ENCODE data around the gene PDK3. TPM values are rescaled to one million over a fixed set of nuclear protein-coding genes. Genes with fewer than 3 reads are reported as not detected.
A peak's percentile ranks its signal among the peaks of the same experiment; 100 is the strongest.

PDK3 gene
- total RNA-seq, 3 donors from 2014 or later, result 12.5 to 13.3 (median 12.6) TPM

GRCh38 chrX:24465532-24465865, 413 bp downstream of the PDK3 start:
- H3K4me1 Mint-ChIP-seq (ENCODE audit: low read depth), result peaks cover 40% of the 10 kb centered on the region
- DNase-seq, result no peak
- no peaks in the 10 kb centered on the region for H3K36me3 Mint-ChIP-seq (ENCODE audit: insufficient read depth)
- no peaks in the 10 kb centered on the region for H3K9me3 Mint-ChIP-seq
- ATAC-seq, result peak; percentile 10 to 16
- peak overlapping the region; percentile 79 for H3K4me3 Mint-ChIP-seq
- no peaks in the 10 kb centered on the region for H3K27me3 Mint-ChIP-seq (ENCODE audit: low read depth)

DNA sequence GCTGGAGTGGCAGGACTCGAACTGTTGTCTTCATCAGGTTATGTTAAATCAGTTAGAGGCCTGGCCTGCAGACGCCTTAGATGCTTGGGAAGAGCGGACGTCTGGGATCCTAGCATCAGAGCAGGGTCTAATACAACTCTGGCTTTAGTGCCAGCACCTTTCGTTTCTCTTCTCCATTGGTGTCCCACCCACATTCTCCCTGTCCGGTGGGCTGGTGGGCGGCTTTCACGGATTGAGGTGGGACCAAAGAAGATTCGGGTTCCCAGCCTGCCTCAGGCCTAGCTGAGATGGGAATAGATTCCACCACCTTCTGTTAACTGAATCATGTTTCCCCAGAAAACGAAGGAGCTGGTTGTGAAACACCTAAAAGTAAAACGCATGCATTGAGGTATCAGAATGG, 939 bp downstream of the PDK3 start:
- H3K27me3 Mint-ChIP-seq (ENCODE audit: low read depth), result no peaks in the 10 kb centered on the region
- ATAC-seq (no peak), DNase-seq (no peak)
- H3K4me1 Mint-ChIP-seq (ENCODE audit: low read depth), result peaks cover 44% of the 10 kb centered on the region
- H3K9me3 Mint-ChIP-seq, result no peaks in the 10 kb centered on the region
- peak overlapping the region; percentile 79 for H3K4me3 Mint-ChIP-seq
- H3K36me3 Mint-ChIP-seq (ENCODE audit: insufficient read depth), result no peaks in the 10 kb centered on the region

GRCh38 chrX:24468245-24468644, 3.2 kb downstream of the PDK3 start:
- no peak for DNase-seq
- no peaks in the 10 kb centered on the region for H3K27me3 Mint-ChIP-seq (ENCODE audit: low read depth)
- ATAC-seq, result no peak
- no peak overlapping the region for H3K4me3 Mint-ChIP-seq
- H3K36me3 Mint-ChIP-seq (ENCODE audit: insufficient read depth), result no peaks in the 10 kb centered on the region
- peaks cover 54% of the 10 kb centered on the region for H3K4me1 Mint-ChIP-seq (ENCODE audit: low read depth)
- H3K9me3 Mint-ChIP-seq, result no peaks in the 10 kb centered on the region

GRCh38 chrX:24471808-24472207, 6.7 kb downstream of the PDK3 start:
- H3K36me3 Mint-ChIP-seq (ENCODE audit: insufficient read depth), result no peaks in the 10 kb centered on the region
- H3K4me3 Mint-ChIP-seq, result peak overlapping the region; percentile 1
- no peak for DNase-seq
- H3K9me3 Mint-ChIP-seq, result no peaks in the 10 kb centered on the region
- peaks cover 64% of the 10 kb centered on the region for H3K4me1 Mint-ChIP-seq (ENCODE audit: low read depth)
- no peaks in the 10 kb centered on the region for H3K27me3 Mint-ChIP-seq (ENCODE audit: low read depth)
- no peak for ATAC-seq

GRCh38 chrX:24475480-24475879, 10.4 kb downstream of the PDK3 start:
- Mint-ChIP-seq H3K9me3 (no peaks in the 10 kb centered on the region), H3K27me3 (ENCODE audit: low read depth) (no peaks in the 10 kb centered on the region), H3K4me3 (no peak overlapping the region), H3K36me3 (ENCODE audit: insufficient read depth) (no peaks in the 10 kb centered on the region), H3K4me1 (ENCODE audit: low read depth) (peaks cover 62% of the 10 kb centered on the region)
- ATAC-seq, result no peak
- DNase-seq, result no peak

- peaks cover 3% of the 10 kb centered on the region for H3K9me3 Mint-ChIP-seq
- no peaks in the 10 kb centered on the region for H3K27me3 Mint-ChIP-seq (ENCODE audit: low read depth)
- DNase-seq (no peak), ATAC-seq (no peak)
- no peak overlapping the region for H3K4me3 Mint-ChIP-seq
- H3K4me1 Mint-ChIP-seq (ENCODE audit: low read depth), result peaks cover 70% of the 10 kb centered on the region
- no peaks in the 10 kb centered on the region for H3K36me3 Mint-ChIP-seq (ENCODE audit: insufficient read depth)
Observed at GRCh38 chrX:24478509-24478908, 13.4 kb downstream of the PDK3 start.

- ATAC-seq, result peak; percentile 95 to 98
- Mint-ChIP-seq H3K4me3 (peak overlapping the region; percentile 69), H3K4me1 (ENCODE audit: low read depth) (peaks cover 64% of the 10 kb centered on the region)
Observed at GRCh38 chrX:24479924-24480323, 14.8 kb downstream of the PDK3 start.

DNA sequence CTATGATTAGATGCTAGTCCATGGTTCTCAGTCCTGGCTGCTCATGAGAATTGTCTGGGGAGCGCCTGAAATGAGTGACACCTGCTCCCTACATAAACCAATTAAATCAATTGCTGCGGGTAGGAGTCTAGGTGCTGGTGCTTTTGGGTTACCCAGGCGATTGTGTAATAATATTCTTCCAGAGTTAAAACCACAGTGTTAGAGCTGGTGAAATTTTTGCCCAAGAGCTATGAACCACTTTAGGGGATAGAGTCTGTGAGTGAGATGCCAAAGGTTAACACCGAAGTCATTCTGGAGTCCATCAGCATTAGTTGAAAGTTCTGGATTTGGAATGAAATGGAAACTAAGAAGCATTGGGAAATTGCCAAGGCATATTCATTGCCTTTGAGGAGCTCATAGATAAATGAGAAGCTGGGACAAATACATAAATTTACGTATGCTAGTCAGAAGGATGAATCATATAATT, 15.3 kb downstream of the PDK3 start:
- no peaks in the 10 kb centered on the region for H3K36me3 Mint-ChIP-seq (ENCODE audit: insufficient read depth)
- peaks cover 3% of the 10 kb centered on the region for H3K9me3 Mint-ChIP-seq
- DNase-seq, result no peak
- peak overlapping the region; percentile 69 for H3K4me3 Mint-ChIP-seq
- no peaks in the 10 kb centered on the region for H3K27me3 Mint-ChIP-seq (ENCODE audit: low read depth)
- ATAC-seq, result peak; percentile 8 to 16
- H3K4me1 Mint-ChIP-seq (ENCODE audit: low read depth), result peaks cover 59% of the 10 kb centered on the region

More at GRCh38 chrX:24479924-24480323, 14.8 kb downstream of the PDK3 start:
- Mint-ChIP-seq H3K9me3 (peaks cover 3% of the 10 kb centered on the region), H3K27me3 (ENCODE audit: low read depth) (no peaks in the 10 kb centered on the region), H3K36me3 (ENCODE audit: insufficient read depth) (no peaks in the 10 kb centered on the region)
- DNase-seq, result peak; percentile 59

GRCh38 chrX:24482823-24483415, 17.8 kb downstream of the PDK3 start:
- ATAC-seq, result no peak
- no peak for DNase-seq
- Mint-ChIP-seq H3K27me3 (ENCODE audit: low read depth) (no peaks in the 10 kb centered on the region), H3K9me3 (peaks cover 3% of the 10 kb centered on the region), H3K4me1 (ENCODE audit: low read depth) (peaks cover 44% of the 10 kb centered on the region), H3K4me3 (no peak overlapping the region), H3K36me3 (ENCODE audit: insufficient read depth) (no peaks in the 10 kb centered on the region)

- Mint-ChIP-seq H3K4me1 (ENCODE audit: low read depth) (peaks cover 40% of the 10 kb centered on the region), H3K4me3 (no peak overlapping the region), H3K36me3 (ENCODE audit: insufficient read depth) (no peaks in the 10 kb centered on the region), H3K27me3 (ENCODE audit: low read depth) (no peaks in the 10 kb centered on the region), H3K9me3 (peaks cover 3% of the 10 kb centered on the region)
- ATAC-seq (no peak), DNase-seq (no peak)
Observed at GRCh38 chrX:24483596-24483995, 18.5 kb downstream of the PDK3 start.

- H3K4me1 Mint-ChIP-seq (ENCODE audit: low read depth), result peaks cover 30% of the 10 kb centered on the region
- H3K9me3 Mint-ChIP-seq, result peaks cover 3% of the 10 kb centered on the region
- no peak overlapping the region for H3K4me3 Mint-ChIP-seq
- DNase-seq, result no peak
- ATAC-seq, result no peak
- H3K27me3 Mint-ChIP-seq (ENCODE audit: low read depth), result no peaks in the 10 kb centered on the region
- no peaks in the 10 kb centered on the region for H3K36me3 Mint-ChIP-seq (ENCODE audit: insufficient read depth)
Observed at GRCh38 chrX:24485323-24485722, 20.2 kb downstream of the PDK3 start.

- peaks cover 3% of the 10 kb centered on the region for H3K9me3 Mint-ChIP-seq
- ATAC-seq (no peak), DNase-seq (no peak)
- no peak overlapping the region for H3K4me3 Mint-ChIP-seq
- H3K27me3 Mint-ChIP-seq (ENCODE audit: low read depth), result no peaks in the 10 kb centered on the region
- H3K4me1 Mint-ChIP-seq (ENCODE audit: low read depth), result peaks cover 26% of the 10 kb centered on the region
- H3K36me3 Mint-ChIP-seq (ENCODE audit: insufficient read depth), result no peaks in the 10 kb centered on the region
Observed at GRCh38 chrX:24485976-24486680, 21.0 kb downstream of the PDK3 start.

DNA sequence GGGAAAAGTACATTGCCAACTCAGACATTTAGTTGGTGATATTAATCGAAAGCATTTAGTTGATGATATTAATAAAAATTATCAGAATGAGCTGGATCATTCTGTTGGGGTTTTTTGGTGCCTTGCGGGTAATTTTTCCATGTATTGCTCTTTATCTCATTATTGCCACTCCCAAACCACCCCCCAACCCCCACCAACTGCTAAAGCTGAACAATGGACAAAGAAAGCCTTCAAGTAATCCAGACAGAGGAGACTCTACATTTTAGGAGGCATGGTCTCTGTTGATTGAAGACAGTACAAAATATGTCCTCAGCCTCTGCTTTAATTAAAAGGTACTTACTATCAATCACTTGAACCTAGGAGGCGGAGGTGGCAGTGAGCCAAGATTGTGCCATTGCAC, 22.5 kb downstream of the PDK3 start:
- H3K9me3 Mint-ChIP-seq, result no peaks in the 10 kb centered on the region
- no peak for ATAC-seq

DNA sequence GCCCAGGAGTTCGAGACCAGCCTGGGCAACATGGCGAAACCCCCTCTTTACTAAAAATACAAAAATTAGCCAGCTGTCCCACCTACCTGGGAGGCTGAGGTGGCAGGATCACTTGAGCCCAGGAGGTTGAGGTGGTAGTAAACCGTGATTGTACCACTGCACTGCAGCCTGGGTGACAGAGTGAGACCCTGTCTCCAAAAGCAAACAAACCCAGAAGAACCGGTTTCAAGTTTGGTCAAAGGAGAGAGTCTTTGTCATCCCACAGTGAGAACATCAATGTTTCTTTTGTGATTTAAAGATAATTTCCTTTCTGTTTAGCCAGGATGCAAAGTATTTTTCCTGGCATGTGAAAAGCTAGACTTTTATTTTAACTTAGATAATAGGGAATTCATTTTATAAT, 26.7 kb downstream of the PDK3 start:
- H3K4me3 Mint-ChIP-seq, result no peak overlapping the region
- peaks cover 3% of the 10 kb centered on the region for H3K36me3 Mint-ChIP-seq (ENCODE audit: insufficient read depth)
- H3K27me3 Mint-ChIP-seq (ENCODE audit: low read depth), result no peaks in the 10 kb centered on the region
- DNase-seq (no peak), ATAC-seq (no peak)
- H3K4me1 Mint-ChIP-seq (ENCODE audit: low read depth), result peaks cover 25% of the 10 kb centered on the region
- H3K9me3 Mint-ChIP-seq, result no peaks in the 10 kb centered on the region

More for the DNA sequence above, 22.5 kb downstream of the PDK3 start:
- Mint-ChIP-seq H3K36me3 (ENCODE audit: insufficient read depth) (no peaks in the 10 kb centered on the region), H3K27me3 (ENCODE audit: low read depth) (no peaks in the 10 kb centered on the region), H3K4me3 (no peak overlapping the region), H3K4me1 (ENCODE audit: low read depth) (peaks cover 13% of the 10 kb centered on the region)
- no peak for DNase-seq

Measured in activated T-cell treated with anti-CD3 and anti-CD28 coated beads, Interleukin-2, amount 50 U/mL, for 4 hours (primary cell).